ENCODE measurements around the gene DNAJC11. TPM values are rescaled to one million over a fixed set of nuclear protein-coding genes. Genes with fewer than 3 reads are reported as not detected.

Gene DNAJC11
- total RNA-seq, 2 donors from 2014 or later = 25.3 to 48.0 TPM

DNA sequence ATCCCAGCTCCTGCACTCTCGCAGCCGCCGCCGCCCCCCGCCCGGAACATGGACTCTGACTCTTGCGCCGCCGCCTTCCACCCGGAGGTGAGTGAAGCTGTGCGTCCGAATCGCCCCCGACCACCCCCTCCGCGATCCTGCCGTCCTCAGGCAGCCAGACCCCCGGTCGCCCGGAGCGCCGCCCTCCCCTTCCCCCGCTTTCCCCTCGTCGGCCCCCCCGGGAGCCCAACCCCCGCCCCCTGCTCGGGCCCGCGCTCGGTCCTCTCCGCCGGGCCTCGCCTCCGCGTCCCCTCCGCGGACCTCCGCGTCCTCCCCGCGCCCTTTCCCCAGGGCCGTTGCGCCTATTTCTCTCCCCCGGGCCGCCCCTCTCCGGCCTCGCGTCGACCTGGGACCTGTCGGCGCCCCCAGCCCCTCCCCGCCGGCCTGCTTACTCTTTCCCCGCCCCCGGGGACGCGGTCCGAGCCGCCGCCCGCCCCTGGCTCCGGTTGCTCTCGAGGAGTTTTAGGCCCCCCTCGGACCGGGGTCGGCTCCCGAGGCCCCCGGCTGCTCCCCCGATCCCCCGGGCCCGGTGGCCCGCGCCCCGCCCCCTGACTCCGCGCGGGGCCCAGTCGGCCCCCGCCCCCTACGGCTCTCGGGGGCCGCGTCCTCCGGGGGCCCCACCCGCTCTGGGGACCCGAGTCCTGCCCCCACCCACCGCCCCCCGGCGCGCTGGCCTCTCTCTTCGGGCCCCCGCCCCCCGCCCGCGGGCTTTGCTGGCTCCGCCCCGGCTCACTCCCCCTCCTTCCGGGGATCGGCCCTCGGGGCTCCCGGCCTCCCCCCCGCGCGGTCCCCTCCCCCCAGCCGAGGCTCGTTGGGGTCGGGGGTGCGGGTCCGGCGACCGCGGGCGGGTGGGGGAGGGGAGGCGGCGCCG, 87.3 kb downstream of the DNAJC11 start:
- Histone ChIP-seq H3K4me1 (peaks cover 0 to 35% of the 10 kb centered on the region in 2 donors), H3K27ac (peak overlapping the region; percentile 96 to 97), H3K9me3 (no peaks in the 10 kb centered on the region), H3K4me3 (peak overlapping the region; percentile 97 to 98), H3K27me3 (no peaks in the 10 kb centered on the region), H3K36me3 (peaks cover 2% of the 10 kb centered on the region)
- TF ChIP-seq, protein P1, sequence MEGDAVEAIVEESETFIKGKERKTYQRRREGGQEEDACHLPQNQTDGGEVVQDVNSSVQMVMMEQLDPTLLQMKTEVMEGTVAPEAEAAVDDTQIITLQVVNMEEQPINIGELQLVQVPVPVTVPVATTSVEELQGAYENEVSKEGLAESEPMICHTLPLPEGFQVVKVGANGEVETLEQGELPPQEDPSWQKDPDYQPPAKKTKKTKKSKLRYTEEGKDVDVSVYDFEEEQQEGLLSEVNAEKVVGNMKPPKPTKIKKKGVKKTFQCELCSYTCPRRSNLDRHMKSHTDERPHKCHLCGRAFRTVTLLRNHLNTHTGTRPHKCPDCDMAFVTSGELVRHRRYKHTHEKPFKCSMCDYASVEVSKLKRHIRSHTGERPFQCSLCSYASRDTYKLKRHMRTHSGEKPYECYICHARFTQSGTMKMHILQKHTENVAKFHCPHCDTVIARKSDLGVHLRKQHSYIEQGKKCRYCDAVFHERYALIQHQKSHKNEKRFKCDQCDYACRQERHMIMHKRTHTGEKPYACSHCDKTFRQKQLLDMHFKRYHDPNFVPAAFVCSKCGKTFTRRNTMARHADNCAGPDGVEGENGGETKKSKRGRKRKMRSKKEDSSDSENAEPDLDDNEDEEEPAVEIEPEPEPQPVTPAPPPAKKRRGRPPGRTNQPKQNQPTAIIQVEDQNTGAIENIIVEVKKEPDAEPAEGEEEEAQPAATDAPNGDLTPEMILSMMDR (IDR thresholded peaks at IDR 0.05) = no peak
- no peak for DNase-seq (ENCODE audit: low spot score)

DNA sequence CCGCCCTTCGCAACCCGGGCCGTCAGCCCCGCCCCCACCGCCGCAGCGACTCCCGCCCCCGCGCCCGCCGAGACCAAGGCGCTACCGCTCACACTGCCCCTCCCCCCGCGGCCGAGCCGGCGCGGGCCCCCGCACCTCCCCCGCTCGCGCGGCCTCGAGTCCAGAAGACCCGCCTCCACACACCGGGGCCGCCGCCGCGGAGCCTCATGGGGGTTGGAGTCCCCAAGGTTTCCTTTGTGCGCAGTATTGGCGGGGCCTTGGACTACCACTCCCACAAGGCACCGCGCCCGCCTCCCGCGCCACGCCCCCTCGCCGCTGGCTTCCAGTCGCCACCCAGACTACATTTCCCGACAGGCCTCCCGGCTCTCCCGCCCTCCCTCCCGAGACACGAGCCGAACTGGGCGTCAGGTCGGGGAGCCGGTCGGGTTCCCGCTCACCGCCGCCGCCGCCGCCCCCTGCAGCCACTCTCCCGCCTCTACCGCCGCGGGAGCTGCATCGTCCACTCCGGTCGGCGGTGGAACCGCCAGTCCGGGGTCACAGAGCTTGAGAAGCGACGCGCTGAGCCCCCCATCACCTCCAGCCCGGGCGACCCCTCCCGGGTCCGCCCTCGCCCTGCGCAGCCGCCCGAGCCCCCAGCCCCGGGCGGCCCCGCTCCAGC, 88.1 kb downstream of the DNAJC11 start, which contains the start of gene PHF13:
TSS of gene PHF13 (plus strand) at position 371 of the 658 bp plus-strand sequence. CDS start 336 bp downstream, outside the sequence.
- Histone ChIP-seq H3K4me3 (peak within 1 kb of the TSS; percentile 97 to 98), H3K4me1 (peaks cover 0 to 38% of the 10 kb centered on the region in 2 donors), H3K36me3 (no peaks in the 10 kb centered on the region), H3K9me3 (no peaks in the 10 kb centered on the region), H3K27ac (peak within 1 kb of the TSS; percentile 96 to 97), H3K27me3 (no peaks in the 10 kb centered on the region)
- TF ChIP-seq, protein P1 (IDR thresholded peaks at IDR 0.05) = no peak
- peak; percentile 100 for DNase-seq (ENCODE audit: low spot score)

DNA sequence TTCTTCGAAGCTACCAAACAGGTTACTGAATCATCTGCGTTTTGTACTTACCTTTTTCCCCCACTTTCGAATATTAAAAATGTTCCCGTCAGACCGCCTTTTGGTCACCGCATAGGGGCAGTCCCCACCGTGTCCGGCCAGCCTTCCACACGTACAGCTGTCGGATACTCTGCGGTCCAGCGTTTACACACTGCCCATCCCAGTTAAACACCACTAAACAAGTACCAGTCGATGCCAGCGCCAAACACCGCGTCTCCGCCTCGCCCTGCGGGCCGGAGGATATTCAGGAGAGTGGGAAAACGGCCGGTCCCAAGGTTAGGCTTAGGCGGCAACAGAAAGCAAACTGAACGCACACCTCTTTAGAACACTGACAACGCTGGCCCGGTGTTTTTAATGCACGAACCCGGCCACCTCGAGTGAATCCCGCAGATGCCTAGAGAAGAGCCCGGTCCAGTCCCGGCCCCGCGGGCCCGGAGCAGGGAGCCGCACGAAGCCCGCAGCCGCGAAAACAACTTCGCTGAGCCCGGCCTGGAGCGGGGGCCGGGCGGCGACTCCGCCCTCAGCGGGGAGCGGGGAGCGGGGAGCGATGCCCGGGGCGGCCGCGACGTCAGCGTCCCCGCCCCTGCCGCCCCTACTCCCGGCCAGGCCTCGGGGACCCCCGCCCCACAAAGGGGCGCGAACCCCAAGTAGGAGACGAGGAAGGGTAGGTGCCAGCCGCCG, 88.8 kb downstream of the DNAJC11 start:
- peak; percentile 73 for DNase-seq (ENCODE audit: low spot score)
- TF ChIP-seq, protein P1 (IDR thresholded peaks at IDR 0.05) = peak in 1 of 2 donors; percentile 38
- no peaks in the 10 kb centered on the region for H3K9me3 ChIP-seq
- H3K4me1 ChIP-seq = peaks cover 0 to 38% of the 10 kb centered on the region in 2 donors
- H3K4me3 ChIP-seq = peak overlapping the region; percentile 97 to 98
- H3K36me3 ChIP-seq = no peaks in the 10 kb centered on the region
- no peaks in the 10 kb centered on the region for H3K27me3 ChIP-seq
- peak overlapping the region; percentile 96 to 97 for H3K27ac ChIP-seq

DNA sequence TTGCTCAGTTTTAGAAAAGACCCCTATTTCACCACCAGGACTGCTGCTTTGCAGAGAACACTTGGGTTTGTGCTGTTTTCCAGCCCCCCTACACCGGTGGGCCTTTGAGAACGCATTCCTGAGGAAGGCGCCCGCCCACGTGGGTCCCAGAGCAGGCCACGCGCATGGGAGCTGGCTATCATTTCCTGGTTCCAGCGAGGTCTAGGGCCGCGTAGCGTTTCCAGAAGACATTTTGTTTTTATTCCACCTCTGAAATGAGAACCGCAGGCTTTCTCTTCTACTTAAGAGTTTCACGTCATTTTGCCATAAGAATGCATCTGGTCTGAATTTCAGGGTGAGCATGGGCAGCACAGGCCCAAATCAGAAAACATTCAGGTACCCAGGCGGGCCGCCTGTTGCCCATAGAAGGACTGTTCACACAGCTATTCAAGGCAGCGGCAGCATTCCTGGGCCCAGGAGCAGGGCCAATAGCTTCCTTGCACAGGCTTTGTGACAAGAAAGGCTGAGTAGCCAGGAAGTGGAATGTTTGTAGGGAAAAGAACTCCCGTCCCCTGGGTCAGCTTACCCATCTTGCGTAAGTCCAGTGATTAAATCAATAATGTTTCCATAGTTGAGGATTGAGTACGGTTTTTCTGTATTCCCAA, 97.6 kb downstream of the DNAJC11 start:
- peak; percentile 92 for DNase-seq (ENCODE audit: low spot score)
- peaks cover 0 to 46% of the 10 kb centered on the region in 2 donors for H3K4me1 ChIP-seq
- TF ChIP-seq, protein P1 (IDR thresholded peaks at IDR 0.05) = no peak
- H3K4me3 ChIP-seq = peak overlapping the region; percentile 76 to 79
- peak overlapping the region; percentile 99 to 100 for H3K27ac ChIP-seq
- H3K27me3 ChIP-seq = no peaks in the 10 kb centered on the region
- no peaks in the 10 kb centered on the region for H3K9me3 ChIP-seq
- H3K36me3 ChIP-seq = peaks cover 3% of the 10 kb centered on the region

Measured in right atrium auricular region (tissue), 2 donors.